ENCODE results near the gene ZYG11A. TPM values are rescaled to one million over a fixed set of nuclear protein-coding genes. Genes with fewer than 3 reads are reported as not detected.

The ZYG11A gene
- total RNA-seq, 1 donor from 2014 or later, result not detected

- TF ChIP-seq CTCF (IDR thresholded peaks at IDR 0.05), result no peak
- Histone ChIP-seq H3K36me3 (peaks cover 0 to 12% of the 10 kb centered on the region in 2 donors), H3K4me3 (no peak overlapping the region), H3K9me3 (no peaks in the 10 kb centered on the region), H3K4me1 (no peaks in the 10 kb centered on the region), H3K27me3 (no peaks in the 10 kb centered on the region), H3K27ac (no peak overlapping the region)
- no peak for DNase-seq (ENCODE audit: low spot score in 2 of 2)
- intact Hi-C loops (cut with DNase I), result no loop called here
Observed at GRCh38 chr1:52944566-52944965, 102.0 kb downstream of the ZYG11A start.

Other genes starting within 250 kb of the ZYG11A start
- 6.3 TPM for gene GPX7, start 240.4 kb upstream of the ZYG11A start, total RNA-seq
- gene SHISAL2A, start 209.6 kb upstream of the ZYG11A start, total RNA-seq, result not detected
- 7.6 TPM for gene COA7, start 144.4 kb upstream of the ZYG11A start, total RNA-seq
- 17.5 TPM for gene ZYG11B, start 116.3 kb upstream of the ZYG11A start, total RNA-seq
- 127 TPM for gene ECHDC2, start 79.0 kb downstream of the ZYG11A start, total RNA-seq
- gene SCP2, start 84.5 kb downstream of the ZYG11A start, total RNA-seq, result 26.3 TPM
- gene PODN, start 219.5 kb downstream of the ZYG11A start, total RNA-seq, result 245 TPM

Data from ascending aorta (tissue), 2 donors.